NCI-H774 (cell line): ENCODE results near the gene LMF1.

Source experiments
- DNase-seq: peaks from one replicate; lab custom pipeline; 2025; lab: John Stamatoyannopoulos, UW

Gene LMF1

GRCh38 chr16:911604-912321, 59.0 kb downstream of the LMF1 start:
- no peak for DNase-seq

- no peak for DNase-seq
Observed at GRCh38 chr16:911101-911500, 59.7 kb downstream of the LMF1 start.

- no peak for DNase-seq
Observed at GRCh38 chr16:910181-910580, 60.6 kb downstream of the LMF1 start.

- DNase-seq, result no peak
Observed at GRCh38 chr16:909281-910000, 61.3 kb downstream of the LMF1 start.

- DNase-seq, result no peak
Observed at GRCh38 chr16:908526-909155, 62.1 kb downstream of the LMF1 start.

- DNase-seq, result no peak
Observed at GRCh38 chr16:907842-908241, 62.9 kb downstream of the LMF1 start.

GRCh38 chr16:907361-907760, 63.4 kb downstream of the LMF1 start:
- DNase-seq, result no peak

GRCh38 chr16:906296-906695, 64.5 kb downstream of the LMF1 start:
- no peak for DNase-seq

- DNase-seq, result no peak
Observed at GRCh38 chr16:901715-902601, 68.8 kb downstream of the LMF1 start.

- DNase-seq, result no peak
Observed at GRCh38 chr16:901149-901548, 69.6 kb downstream of the LMF1 start.

GRCh38 chr16:900211-900610, 70.6 kb downstream of the LMF1 start:
- DNase-seq, result no peak

- DNase-seq, result no peak
Observed at GRCh38 chr16:899683-900060, 71.1 kb downstream of the LMF1 start.

GRCh38 chr16:898761-899682, 71.8 kb downstream of the LMF1 start:
- no peak for DNase-seq

GRCh38 chr16:898216-898615, 72.6 kb downstream of the LMF1 start:
- DNase-seq, result no peak

- DNase-seq, result no peak
Observed at GRCh38 chr16:897701-898100, 73.1 kb downstream of the LMF1 start.

- DNase-seq, result no peak
Observed at GRCh38 chr16:897200-897543, 73.6 kb downstream of the LMF1 start.

- no peak for DNase-seq
Observed at GRCh38 chr16:896261-897199, 74.3 kb downstream of the LMF1 start.

GRCh38 chr16:895371-895770, 75.4 kb downstream of the LMF1 start:
- DNase-seq, result no peak

- no peak for DNase-seq
Observed at GRCh38 chr16:894841-895240, 75.9 kb downstream of the LMF1 start.

GRCh38 chr16:894136-894535, 76.6 kb downstream of the LMF1 start:
- DNase-seq, result no peak
